Inflammatory macrophage (primary cell): ENCODE data around the gene KCNK7.

Source experiments
- DNase-seq, 2 donors: peaks; one replicate each; pipeline ENCODE4 v3.0.0-alpha.2; 2020 to 2022

Gene KCNK7

GRCh38 chr11:65625628-65626342, 30.2 kb upstream of the KCNK7 start:
- DNase-seq, result peak; percentile 68 to 69

- no peak for DNase-seq
Measured at GRCh38 chr11:65624931-65625627, 29.5 kb upstream of the KCNK7 start.

DNA sequence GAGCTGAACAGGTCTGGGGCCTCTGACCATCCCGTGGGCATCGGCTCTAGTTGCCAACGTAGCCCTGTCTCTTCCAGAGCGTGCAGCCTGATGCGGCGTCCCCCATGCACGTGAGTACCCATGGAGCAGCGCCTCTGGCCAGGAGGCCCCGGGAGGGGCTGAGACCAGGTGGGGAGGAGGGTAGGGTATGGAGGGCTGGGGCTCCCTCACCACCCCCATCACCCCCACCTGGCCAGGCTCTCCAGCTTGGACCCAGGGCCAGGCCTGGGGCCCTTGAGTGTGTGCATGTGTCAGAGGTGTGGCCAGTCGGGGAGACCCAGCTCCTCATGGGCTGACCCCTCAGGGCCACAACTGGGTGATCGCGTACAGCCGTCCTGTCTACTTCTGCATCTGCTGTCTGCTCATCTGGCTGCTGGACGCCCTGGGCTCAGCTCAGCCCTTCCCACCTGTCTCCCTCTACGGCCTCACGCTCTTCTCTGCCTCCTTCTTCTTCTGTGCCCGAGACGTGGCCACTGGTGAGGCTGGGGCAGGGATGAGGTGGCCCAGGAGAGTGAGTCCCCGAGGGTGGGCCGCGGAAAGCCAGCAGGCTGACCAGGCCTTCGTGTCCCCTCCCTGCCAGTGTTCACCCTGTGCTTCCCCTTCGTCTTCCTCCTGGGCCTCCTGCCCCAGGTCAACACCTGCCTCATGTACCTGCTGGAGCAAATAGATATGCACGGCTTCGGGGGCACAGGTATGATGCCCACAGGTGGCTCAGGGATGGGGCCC, 28.4 kb upstream of the KCNK7 start:
- DNase-seq, result no peak

DNA sequence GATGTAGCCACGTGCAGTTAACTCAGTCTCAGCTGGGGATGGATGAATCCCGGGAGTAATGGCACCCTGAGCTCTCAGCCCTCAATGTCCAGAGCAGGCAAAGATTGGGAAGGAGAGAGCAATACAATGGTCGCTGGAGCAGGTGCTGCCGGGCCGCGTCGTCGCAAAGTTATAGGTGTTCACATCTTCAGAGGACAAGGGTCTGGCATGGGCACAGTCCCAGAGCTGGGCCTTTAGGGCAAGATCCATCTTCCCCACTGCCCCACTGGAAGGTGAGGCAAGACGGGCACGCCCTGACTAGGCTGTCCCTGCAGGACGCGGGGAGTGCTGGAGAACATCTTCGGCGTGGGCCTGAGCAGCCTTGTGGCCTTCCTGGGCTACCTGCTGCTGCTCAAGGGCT, 27.6 kb upstream of the KCNK7 start:
- no peak for DNase-seq

GRCh38 chr11:65622011-65622410, 26.4 kb upstream of the KCNK7 start:
- DNase-seq, result no peak

DNA sequence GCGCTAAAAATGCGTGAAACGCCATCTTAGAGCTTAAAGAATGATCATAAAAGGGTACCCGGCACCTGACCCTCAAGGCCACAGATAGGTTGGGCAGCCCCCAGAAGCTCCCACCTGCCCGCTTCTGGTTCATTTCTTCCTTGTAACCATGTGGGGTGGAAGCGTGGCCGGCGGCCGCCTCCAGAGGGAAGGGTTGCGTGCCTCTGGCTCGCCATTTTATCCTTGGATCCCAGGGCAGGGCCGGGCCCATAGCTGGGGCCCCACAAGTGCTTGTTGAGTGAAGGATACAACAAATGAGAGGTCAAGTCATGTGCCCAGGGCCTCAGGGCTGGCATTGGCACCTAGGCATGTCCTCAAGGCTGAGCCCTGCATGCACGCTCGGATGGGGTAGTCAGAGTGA, 25.9 kb upstream of the KCNK7 start:
- no peak for DNase-seq

DNA sequence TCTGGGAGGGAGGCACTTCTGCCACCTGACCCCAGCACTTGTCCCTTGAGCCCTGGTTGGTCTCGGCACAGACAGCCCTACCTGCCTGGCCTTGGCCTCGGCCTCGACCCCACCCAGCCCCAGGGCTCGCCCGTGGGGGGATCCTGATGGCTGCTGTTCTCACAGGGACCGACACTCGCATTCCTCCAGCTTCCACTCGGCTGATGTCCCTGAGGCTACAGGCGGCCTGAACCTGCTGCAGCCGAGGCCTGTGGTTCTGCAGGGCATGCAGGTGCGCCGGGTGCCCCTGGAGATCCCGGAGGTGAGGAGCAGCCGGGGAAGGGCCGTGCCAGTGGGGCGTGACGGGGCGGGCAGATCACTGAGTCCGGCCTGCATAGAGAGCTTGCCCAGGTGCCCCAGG, 25.1 kb upstream of the KCNK7 start:
- DNase-seq, result no peak

DNA sequence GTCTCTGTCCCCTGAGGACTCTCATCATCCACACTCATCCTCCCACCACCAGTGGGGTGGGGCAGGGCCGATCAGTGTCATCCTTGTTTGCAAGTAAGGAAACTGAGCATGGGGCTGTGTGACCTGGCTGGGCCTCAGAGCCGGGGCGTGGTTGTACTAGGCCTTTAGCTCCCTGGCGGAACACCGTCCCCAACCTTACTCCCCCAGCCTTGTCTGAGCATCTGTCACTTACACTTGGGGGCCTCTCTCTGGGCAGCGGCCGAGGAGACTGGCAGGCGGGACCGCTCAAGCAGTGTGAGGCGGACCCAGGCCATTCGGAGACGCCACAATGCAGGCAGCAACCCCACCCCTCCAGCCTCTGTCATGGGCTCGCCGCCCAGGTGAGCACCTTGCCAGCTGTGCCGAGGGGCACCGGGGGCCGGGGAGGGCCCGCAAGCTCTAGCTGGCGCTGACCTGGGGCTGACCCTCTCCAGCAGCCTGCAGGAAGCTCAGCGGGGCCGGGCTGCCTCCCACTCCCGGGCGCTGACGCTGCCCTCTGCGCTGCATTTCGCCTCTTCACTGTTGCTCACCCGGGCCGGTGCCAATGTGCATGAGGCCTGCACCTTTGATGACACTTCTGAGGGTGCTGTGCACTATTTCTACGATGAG, 23.8 kb upstream of the KCNK7 start:
- no peak for DNase-seq

DNA sequence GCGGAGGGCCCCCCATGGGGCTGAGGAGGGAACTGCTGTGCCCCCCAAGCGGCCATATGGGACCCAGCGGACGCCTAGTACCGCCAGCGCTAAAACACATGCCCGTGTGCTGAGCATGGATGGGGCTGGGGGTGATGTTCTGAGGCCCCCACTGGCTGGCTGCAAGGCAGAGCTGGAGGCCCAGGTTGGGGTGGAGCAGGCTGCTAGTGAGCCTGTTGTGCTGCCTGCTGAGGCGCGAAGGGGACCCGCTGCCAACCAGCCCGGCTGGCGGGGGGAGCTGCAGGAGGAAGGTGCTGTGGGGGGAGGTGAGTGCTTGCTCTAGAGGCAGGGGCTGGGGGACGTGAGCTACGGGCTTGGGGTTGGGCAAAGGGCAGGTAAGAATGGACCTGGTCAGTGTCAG, 23.2 kb upstream of the KCNK7 start:
- no peak for DNase-seq

- no peak for DNase-seq
Measured at GRCh38 chr11:65617990-65618751, 22.6 kb upstream of the KCNK7 start.

DNA sequence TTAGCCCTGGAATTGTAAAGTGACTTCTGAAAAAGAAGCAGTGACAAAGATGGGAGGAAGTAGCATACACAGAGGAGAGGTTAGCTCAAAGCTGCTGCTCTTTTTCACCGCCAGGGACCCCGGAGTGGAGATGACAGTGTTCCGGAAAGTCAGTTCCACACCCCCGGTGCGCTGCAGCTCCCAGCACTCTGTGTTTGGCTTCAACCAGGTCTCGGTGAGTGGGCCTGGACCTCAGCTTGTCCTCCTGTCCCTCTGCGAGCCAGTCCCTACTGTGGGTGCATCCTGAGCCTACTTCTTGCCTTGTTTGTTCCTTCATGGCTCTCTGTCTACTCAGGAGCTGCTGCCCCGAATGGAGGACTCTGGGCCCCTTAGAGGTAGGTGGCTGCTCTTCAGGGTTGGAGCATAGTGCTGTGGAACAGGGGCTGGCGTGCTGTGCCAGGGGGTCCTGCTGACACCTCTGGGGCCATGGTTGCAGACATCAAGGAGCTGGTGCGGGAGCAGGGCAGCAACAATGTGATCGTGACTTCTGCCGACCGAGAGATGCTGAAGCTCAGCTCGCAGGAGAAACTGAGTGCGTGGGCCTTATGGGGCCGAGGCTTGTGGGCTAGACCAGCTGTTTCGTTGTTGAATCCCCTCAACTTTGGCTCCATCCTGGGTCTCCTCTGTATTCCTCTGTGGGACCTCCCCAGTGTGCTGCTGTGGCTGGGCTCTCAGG, 21.7 kb upstream of the KCNK7 start:
- no peak for DNase-seq

DNA sequence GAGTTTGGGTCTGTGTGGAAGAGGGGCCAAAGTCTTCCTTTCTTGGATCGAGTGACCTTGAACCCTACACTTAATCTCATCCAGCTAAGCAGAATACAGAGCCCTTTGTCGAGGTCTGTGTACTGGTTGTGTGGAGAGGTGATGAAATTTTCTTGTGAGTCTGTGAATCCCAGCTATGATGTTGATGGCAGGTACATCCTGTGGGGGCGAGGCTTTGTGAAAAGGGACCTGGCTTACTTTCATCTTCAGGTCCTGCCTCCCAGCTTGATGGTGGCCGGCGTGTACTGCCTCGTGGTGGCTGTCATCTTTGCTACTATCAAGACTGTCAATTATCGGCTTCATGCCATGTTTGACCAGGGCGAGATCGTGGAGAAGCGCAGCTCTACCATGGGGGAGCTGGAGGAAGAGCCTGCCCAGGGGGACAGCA, 21.0 kb upstream of the KCNK7 start:
- DNase-seq, result no peak

- DNase-seq, result peak in 1 of 2 donors; percentile 17
Measured at GRCh38 chr11:65615950-65616574, 20.5 kb upstream of the KCNK7 start.

DNA sequence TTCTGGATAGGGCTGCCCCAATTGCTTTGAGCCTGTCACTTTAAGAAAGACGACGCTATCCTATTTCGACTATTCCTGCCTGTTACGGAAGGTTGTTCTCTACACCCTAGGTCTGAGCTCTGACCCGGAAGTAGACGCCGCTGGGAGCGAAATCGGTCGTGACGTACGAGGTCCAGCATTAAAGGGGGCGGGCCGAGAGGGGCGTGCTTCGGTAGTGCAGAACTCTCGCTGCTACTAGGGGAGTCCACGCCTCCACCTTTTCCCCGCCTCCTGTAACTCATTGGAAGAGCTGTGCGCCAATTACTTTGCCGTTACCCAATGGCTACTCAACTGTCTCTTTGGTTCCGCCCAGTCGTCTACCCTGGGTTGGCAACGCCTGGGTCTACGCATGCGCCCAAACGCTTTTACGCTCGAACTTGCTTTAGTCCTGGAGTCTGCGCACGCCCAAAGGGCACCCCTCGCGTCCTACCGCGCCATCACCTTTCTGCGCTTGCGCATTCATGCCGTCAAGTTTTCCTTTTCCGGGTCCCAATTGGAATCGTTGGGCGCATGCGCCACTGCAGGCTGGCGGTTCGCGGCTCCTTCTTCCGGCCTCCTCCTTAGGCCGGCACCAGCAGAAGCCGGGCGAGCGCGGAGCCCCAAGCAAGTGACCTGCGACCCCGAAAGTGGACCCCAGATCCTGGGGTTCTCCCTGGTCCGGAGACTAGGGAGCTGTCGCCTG, 19.8 kb upstream of the KCNK7 start, which contains the start of gene PCNX3:
Gene PCNX3 (plus strand): TSS at position 548 of the 721 bp plus-strand sequence. CDS start 536 bp downstream, outside the sequence.
- DNase-seq, result peak; percentile 100

GRCh38 chr11:65613091-65613928, 17.7 kb upstream of the KCNK7 start:
- no peak for DNase-seq

- no peak for DNase-seq
Measured at GRCh38 chr11:65612691-65613090, 17.1 kb upstream of the KCNK7 start.

- no peak for DNase-seq
Measured at GRCh38 chr11:65611758-65612603, 16.4 kb upstream of the KCNK7 start.

DNA sequence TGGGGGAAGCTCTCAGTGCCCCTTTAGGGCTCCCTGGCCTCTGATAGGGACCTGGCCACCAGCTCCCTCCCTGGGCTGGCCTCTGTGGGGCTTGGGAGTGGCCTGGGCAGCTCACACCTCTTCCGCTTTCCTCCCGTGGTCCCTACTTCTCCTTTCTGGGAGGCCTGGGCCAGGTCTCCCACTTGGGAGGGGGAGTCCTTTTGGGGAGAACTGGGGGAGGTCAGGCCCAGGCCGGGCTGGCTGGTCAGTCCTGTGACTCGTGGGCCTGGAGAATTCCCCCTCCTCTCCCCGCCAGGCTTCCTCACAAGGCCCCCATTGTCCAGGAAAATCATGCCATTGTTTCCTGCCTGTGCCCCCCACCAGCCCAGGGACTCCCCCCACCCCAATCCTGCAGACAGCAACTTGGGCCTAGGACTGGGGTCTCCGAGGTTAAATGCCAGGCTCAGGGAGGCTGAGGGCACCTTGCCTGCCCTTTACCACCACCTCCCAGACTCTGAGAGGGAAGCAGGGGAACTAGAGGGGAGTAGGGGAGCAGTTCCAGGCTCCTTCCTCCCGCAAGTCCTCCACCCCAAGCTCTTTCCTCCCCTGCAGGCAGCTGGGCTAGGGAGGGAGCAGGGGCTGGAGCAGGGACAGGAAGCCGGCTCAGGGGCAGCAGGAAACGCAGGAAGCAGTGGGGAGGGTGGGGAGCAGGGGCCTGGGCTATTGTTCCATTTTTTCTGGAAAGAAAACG, 15.6 kb upstream of the KCNK7 start:
- peak; percentile 81 to 88 for DNase-seq
